GM18873 (cell line): ENCODE results near the gene DIS3L.
A peak's percentile ranks its signal among the peaks of the same experiment; 100 is the strongest.
"Not testable (repeated sequence)": the region's sequence is repeated elsewhere in the genome, so short reads cannot be mapped to it uniquely, and the experiment has no call there.

Source experiments
- ATAC-seq: cut with Tn5 transposase; IDR thresholded peaks from one replicate; pipeline ENCODE4 v1.9.1; 2021; ENCODE audit warnings: mild to moderate bottlenecking, moderate library complexity, moderate number of reproducible peaks; ENCODE audit not compliant: unreplicated experiment, low FRiP score

DIS3L gene

GRCh38 chr15:66306381-66306780 is 13.0 kb downstream of the DIS3L start:
- no peak for ATAC-seq

DNA sequence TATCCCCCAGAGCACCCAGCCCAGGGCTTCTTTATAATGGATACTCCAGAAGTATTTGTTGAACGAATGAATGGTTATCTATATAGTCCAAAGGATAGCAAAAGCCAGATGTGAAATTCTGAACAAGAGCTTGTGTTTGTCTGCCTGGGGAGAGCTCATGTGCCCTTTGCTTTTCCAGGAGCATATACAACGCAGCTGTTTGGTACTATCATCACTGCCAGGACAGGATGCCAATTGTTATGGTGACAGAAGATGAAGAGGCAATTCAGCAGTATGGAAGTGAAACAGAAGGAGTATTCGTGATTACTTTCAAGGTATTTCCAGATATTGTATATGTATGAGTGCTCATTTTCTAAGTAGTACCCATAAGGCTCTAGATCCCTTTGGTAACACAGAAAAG is 15.2 kb downstream of the DIS3L start:
- no peak for ATAC-seq

DNA sequence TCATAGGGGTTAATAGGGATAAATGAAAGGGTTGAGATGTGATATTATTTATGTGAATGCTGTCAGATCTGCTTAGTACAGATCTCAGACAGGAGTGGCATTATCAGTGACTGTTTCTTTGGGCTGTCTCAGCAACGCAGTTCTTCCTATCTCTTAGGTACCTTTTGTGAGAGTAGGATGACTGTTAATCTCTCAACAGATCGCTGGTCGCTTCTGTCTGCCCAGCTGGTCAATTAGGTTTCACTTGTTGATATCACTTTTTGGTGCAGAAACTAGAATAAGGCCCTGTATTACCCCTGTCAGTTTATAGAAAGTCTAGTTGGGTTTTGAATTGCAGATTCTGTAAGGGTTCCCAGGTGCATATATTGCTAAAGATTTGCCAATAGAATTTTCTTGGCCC is 16.5 kb downstream of the DIS3L start:
- ATAC-seq: no peak

- ATAC-seq: no peak
Measured at GRCh38 chr15:66310786-66311185, 17.4 kb downstream of the DIS3L start.

DNA sequence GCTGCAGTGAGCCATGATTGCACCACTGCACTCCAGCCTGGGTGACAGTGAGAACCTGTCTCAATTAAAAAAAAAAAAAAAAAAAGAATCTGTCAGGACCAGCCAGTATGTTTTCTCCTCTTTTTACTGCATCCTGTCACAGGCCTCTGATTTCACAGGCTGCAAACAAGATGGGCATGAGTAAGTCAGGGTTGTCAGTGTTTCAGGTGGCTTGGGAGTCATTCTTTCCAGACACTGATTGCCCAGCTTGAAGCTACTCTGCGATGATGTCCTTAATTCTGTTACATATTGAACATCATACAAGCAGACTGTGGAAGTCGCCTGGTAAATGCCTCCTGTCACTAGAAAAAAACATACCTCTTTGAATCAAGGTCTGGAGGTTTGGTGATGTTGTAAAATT is 18.8 kb downstream of the DIS3L start:
- ATAC-seq: no peak

- ATAC-seq: no peak
Measured at GRCh38 chr15:66323312-66323928, 30.1 kb downstream of the DIS3L start.

GRCh38 chr15:66326051-66326450 is 32.7 kb downstream of the DIS3L start:
- no peak for ATAC-seq

- no peak for ATAC-seq
Measured at GRCh38 chr15:66327736-66328135, 34.4 kb downstream of the DIS3L start.

- no peak for ATAC-seq
Measured at GRCh38 chr15:66328771-66329170, 35.4 kb downstream of the DIS3L start.

- not testable (repeated sequence) for ATAC-seq
Measured at GRCh38 chr15:66348530-66348929, 55.2 kb downstream of the DIS3L start.

DNA sequence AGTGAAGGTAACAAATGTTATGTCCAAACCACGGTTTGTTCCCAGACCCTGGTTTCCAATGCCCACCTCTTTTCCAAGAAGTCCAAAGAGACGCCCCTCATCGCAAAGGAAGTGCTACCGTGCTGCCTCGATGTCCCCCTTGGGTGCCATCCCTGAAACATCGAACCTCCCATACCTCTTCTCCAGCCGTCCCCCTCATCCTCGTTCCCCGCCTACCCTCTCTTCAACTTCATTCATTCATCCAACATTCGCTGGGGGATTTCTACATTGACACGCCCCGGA is 62.6 kb downstream of the DIS3L start:
- ATAC-seq: no peak

DNA sequence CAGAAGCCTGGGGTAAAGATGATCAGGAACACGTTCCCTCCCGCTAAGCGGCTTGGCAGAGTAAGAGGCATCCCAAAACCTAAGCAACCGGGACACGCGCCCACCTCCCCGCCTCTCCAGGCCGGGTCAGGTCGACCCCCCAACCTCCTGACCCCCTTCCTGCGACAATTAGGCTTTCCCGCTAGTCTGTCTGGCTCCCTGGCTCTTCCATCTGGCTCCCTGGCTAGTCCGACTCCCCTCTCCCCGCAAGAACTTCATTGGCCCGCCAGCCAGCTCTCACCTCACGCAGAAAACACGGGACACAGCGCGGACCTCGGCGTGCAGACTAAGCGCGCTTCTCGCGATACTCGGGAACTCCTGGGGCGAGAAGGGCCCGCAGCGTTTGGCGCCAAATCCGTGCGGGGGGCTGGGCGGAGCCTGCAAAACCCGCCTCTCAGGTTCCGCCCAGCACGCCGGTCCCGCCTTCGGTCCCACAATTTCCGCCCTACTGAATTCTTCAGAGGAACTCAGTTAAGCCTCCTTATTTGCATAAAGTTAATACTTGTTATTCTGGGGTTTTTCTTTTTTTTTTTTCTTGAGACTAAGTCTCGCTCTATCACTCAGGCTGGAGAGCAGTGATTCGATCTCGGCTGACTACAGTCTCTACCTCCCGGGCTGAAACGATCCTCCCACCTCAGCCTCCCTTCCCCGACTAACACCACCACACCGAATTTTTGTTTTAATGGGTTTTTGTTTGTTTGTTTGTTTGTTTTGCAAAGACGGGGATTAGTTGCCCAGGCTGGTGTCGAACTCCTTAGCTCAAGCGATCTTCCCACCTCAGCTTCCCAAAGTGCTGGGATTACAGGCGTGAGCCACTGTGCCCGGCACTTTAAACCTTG is 63.2 kb downstream of the DIS3L start, which contains the start of gene TIPIN:
TSS of gene TIPIN (minus strand) at position 327 of the 878 bp plus-strand sequence. CDS start 3,738 bp downstream, outside the sequence.
- ATAC-seq: peak; percentile 79

GRCh38 chr15:66359740-66360139 is 66.4 kb downstream of the DIS3L start:
- no peak for ATAC-seq

- not testable (repeated sequence) for ATAC-seq
Measured at GRCh38 chr15:66361745-66362460, 68.5 kb downstream of the DIS3L start.

DNA sequence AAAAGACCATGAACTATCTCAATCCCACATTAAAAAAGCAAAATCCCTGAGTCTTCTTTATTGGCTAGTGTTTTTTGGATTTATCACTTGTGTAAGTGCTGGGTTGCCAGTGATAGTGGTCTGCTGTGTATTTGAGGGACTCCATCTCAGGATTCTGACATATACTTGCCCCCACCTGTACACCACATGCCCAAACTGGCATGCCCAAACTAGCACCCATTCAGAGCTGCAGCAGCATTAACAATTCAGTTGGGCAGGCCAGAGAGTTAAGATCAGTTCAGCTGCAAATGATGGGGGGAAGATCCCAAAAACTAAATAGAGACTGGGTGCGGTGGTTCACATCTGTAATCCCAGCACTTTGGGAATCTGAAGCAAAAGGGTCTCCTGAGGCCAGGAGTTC is 69.4 kb downstream of the DIS3L start:
- no peak for ATAC-seq

GRCh38 chr15:66364944-66365528 is 71.7 kb downstream of the DIS3L start:
- ATAC-seq: no peak

DNA sequence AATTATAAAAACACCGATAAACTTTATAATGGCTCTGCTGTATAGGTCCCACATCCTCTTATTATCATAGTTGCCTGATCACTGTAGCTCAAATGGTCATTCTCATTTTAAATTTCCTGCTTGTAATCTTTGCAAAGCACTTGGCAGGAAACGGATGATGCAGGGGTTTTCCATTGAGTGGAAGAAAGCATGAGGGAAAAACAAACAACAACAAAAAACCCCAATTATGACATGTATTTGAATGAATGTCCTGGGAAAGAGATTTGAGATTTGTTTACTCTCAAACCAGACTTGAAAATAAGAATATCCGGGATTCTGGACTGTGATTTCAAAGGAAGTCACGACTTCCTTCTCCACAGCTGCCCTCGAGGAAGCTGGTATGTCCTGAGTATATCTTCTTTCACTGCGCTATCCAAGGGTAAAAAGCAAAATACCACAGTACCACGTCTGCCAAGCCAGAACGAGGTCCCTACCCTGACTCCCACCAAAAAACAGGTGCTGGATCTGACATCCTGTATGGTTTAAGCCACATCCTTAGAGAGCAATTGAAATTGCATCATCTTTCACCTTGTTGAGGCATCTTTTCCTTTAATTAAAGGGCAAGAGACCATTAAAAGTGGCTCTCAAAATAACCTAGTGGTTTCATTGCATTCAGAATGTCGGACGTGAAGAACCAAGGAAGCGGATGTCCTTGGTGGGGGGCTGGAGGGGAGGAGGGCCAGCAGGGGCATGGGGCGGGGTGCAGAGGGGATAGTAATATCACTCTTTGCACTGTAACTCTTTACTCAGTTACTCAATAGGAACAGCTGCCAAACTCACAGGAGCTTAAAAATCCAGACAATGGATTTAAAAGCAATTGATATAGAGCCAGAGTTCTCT is 76.6 kb downstream of the DIS3L start:
- ATAC-seq: no peak

GRCh38 chr15:66374179-66374578 is 80.8 kb downstream of the DIS3L start:
- ATAC-seq: no peak

GRCh38 chr15:66378814-66379430 is 85.6 kb downstream of the DIS3L start:
- ATAC-seq: no peak

GRCh38 chr15:66381376-66381775 is 88.0 kb downstream of the DIS3L start:
- not testable (repeated sequence) for ATAC-seq
